Panc1 (cell line): ENCODE results near the gene NBEAL2. TPM values are rescaled to one million over a fixed set of nuclear protein-coding genes. Genes with fewer than 3 reads are reported as not detected.

Experiments used
- ATAC-seq: fragments of 200-7000 bp; cut with Tn5 transposase; 2 replicates; pipeline ENCODE4 v1.9.1; 2020; ENCODE audit warnings: mild to moderate bottlenecking, moderate library complexity
- BruUV-seq: library from RNA; stranded (reverse); fragments of 400-500 nt; replicated peaks from 2 replicates; lab custom pipeline; 2021; lab: Mats Ljungman, UMichigan
- CTCF ChIA-PET: fragments of 300-600 bp; sonication (Branson Sonifier 250); formaldehyde crosslinking; loops from one replicate; lab custom pipeline; 2022; ENCODE audit warnings: antibody characterized with exemption; lab: Charles Lee
- POLR2A ChIA-PET: fragments of 300-600 bp; sonication (Branson Sonifier 250); formaldehyde crosslinking; loops from one replicate; lab custom pipeline; 2022; ENCODE audit warnings: antibody characterized with exemption; lab: Charles Lee
- DNase-seq: peaks from one replicate; pipeline ENCODE4 v3.0.0-alpha.2; 2010; ENCODE audit warnings: low read depth, low spot score
- H3K27ac ChIP-seq: 2 replicates; pipeline ENCODE4 v1.5.1; 2011; ENCODE audit warnings: mild to moderate bottlenecking, low read length, inconsistent platforms
- H3K27me3 ChIP-seq: fragments of 200-500 bp; sonication (Bioruptor generic); 2 replicates; pipeline ENCODE4 v1.6.0; 2014; ENCODE audit warnings: low read length, inconsistent platforms; ENCODE audit not compliant: control insufficient read depth, insufficient read depth
- H3K36me3 ChIP-seq: fragments of 200-500 bp; sonication (Bioruptor generic); 2 replicates; pipeline ENCODE4 v1.5.1; 2014; ENCODE audit warnings: inconsistent platforms, mild to moderate bottlenecking, low read length, moderate library complexity; ENCODE audit not compliant: control insufficient read depth, insufficient read depth
- H3K4me1 ChIP-seq: 2 replicates; pipeline ENCODE4 v1.5.1; 2011; ENCODE audit warnings: inconsistent platforms, mild to moderate bottlenecking, low read length, moderate library complexity; ENCODE audit not compliant: control insufficient read depth, insufficient read depth
- H3K4me3 ChIP-seq, 2 experiments: 2 replicates each; pipeline ENCODE4 v1.5.1; 2011 to 2012; ENCODE audit warnings: low read depth in 2 of 2, low read length in 2 of 2, mild to moderate bottlenecking in 2 of 2, inconsistent platforms in 1 of 2, moderate library complexity in 1 of 2
- H3K9me3 ChIP-seq: fragments of 200-500 bp; sonication (Bioruptor generic); 2 replicates; pipeline ENCODE4 v1.5.1; 2014; ENCODE audit warnings: low read depth, mild to moderate bottlenecking, inconsistent platforms, low read length, moderate library complexity; ENCODE audit not compliant: control insufficient read depth, insufficient read depth
- POLR2AphosphoS5 ChIP-seq: IDR thresholded peaks from 2 replicates; pipeline ENCODE4 v1.6.1; 2012; ENCODE audit warnings: mild to moderate bottlenecking, low read depth, low read length, moderate library complexity
- SIN3A ChIP-seq: IDR thresholded peaks from 2 replicates; pipeline ENCODE4 v1.6.1; 2012; ENCODE audit warnings: low read depth, mild to moderate bottlenecking, low read length, moderate library complexity, borderline replicate concordance; ENCODE audit not compliant: insufficient read depth
- TCF7L2 ChIP-seq: IDR thresholded peaks from 2 replicates; pipeline ENCODE4 v1.6.1; 2011; ENCODE audit warnings: mild to moderate bottlenecking, low read depth, low read length, inconsistent platforms
- in situ Hi-C: cut with HindIII; loops from 2 replicates; pipeline ENCODE4 v1.10.0; 2016; ENCODE audit warnings: low sequenced_read_pairs, low pct_unique_long_range_greater_than_20kb
- intact Hi-C: fragments of 100-400 bp; cut with micrococcal nuclease; formaldehyde crosslinking; loops from one replicate; pipeline ENCODE4 v1.10.0; 2022; ENCODE audit not compliant: unreplicated experiment
- total RNA-seq: library from RNA; stranded (reverse); gene quantifications from one replicate; pipeline ENCODE4 v1.2.1, GENCODE V29; 2021; ENCODE audit not compliant: unreplicated experiment
- TF ChIP-seq, protein P1 (sequence below): fragments of 450-650 bp; IDR thresholded peaks from 2 replicates; pipeline ENCODE4 v1.5.1; 2017; ENCODE audit warnings: mild to moderate bottlenecking
- TF ChIP-seq, protein P2 (sequence below), 2 experiments: IDR thresholded peaks; 2 replicates each; pipeline ENCODE4 v1.6.1; 2011 to 2012; ENCODE audit warnings: low read depth in 2 of 2, control low read depth in 1 of 2, low read length in 1 of 2, mild to moderate bottlenecking in 1 of 2, moderate library complexity in 1 of 2; ENCODE audit not compliant: insufficient read depth in 1 of 2

The NBEAL2 gene
- total RNA-seq, 1 experiment from 2014 or later, result 38.8 TPM

DNA sequence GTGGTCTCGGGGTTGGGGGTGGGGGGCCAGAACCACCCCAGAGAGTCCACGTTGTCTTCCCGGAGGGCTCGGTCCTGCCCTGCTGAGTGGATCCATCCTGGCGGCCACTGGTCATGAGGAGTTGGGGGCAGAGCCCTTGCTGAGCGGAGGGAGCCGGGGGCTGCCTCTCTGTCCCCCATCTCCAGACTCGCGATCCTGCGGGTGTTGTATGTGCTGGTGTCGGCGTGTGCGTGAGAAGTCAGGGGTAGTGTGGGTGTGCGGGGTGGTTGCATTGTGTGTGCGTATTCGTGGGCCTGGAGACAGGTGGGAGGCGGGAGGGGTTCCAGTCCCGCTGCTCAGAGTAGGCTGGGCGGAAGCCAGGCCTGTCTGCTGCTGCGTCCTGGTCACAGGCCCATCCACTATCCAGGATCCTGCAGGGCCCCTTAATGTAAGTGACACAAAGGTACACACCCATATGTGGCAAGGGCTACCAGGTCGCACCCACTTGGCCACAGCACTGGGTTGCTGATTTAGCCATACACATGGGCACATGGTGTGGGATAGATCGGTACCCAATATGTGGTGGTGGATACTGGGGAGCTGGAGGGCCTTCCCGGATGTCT lies 30.7 kb downstream of the NBEAL2 start:
- ATAC-seq (no peak), DNase-seq (no peak)
- ChIA-PET POLR2A (no interaction called here), CTCF (no interaction called here)
- in situ Hi-C loops, result no loop called here
- no peak overlapping the region for H3K27ac ChIP-seq
- no peaks in the 10 kb centered on the region for H3K4me1 ChIP-seq
- intact Hi-C loops, result no loop called here
- H3K36me3 ChIP-seq, result 0 out of 2 replicates have a peak, but pooled peaks cover 2% of the 10 kb centered on the region
- no TSS peak for BruUV-seq
- H3K9me3 ChIP-seq, result no peaks in the 10 kb centered on the region
- no peak for TF ChIP-seq TCF7L2
- TF ChIP-seq, protein P1, sequence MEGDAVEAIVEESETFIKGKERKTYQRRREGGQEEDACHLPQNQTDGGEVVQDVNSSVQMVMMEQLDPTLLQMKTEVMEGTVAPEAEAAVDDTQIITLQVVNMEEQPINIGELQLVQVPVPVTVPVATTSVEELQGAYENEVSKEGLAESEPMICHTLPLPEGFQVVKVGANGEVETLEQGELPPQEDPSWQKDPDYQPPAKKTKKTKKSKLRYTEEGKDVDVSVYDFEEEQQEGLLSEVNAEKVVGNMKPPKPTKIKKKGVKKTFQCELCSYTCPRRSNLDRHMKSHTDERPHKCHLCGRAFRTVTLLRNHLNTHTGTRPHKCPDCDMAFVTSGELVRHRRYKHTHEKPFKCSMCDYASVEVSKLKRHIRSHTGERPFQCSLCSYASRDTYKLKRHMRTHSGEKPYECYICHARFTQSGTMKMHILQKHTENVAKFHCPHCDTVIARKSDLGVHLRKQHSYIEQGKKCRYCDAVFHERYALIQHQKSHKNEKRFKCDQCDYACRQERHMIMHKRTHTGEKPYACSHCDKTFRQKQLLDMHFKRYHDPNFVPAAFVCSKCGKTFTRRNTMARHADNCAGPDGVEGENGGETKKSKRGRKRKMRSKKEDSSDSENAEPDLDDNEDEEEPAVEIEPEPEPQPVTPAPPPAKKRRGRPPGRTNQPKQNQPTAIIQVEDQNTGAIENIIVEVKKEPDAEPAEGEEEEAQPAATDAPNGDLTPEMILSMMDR, result no peak
- TF ChIP-seq, protein P2, sequence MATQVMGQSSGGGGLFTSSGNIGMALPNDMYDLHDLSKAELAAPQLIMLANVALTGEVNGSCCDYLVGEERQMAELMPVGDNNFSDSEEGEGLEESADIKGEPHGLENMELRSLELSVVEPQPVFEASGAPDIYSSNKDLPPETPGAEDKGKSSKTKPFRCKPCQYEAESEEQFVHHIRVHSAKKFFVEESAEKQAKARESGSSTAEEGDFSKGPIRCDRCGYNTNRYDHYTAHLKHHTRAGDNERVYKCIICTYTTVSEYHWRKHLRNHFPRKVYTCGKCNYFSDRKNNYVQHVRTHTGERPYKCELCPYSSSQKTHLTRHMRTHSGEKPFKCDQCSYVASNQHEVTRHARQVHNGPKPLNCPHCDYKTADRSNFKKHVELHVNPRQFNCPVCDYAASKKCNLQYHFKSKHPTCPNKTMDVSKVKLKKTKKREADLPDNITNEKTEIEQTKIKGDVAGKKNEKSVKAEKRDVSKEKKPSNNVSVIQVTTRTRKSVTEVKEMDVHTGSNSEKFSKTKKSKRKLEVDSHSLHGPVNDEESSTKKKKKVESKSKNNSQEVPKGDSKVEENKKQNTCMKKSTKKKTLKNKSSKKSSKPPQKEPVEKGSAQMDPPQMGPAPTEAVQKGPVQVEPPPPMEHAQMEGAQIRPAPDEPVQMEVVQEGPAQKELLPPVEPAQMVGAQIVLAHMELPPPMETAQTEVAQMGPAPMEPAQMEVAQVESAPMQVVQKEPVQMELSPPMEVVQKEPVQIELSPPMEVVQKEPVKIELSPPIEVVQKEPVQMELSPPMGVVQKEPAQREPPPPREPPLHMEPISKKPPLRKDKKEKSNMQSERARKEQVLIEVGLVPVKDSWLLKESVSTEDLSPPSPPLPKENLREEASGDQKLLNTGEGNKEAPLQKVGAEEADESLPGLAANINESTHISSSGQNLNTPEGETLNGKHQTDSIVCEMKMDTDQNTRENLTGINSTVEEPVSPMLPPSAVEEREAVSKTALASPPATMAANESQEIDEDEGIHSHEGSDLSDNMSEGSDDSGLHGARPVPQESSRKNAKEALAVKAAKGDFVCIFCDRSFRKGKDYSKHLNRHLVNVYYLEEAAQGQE (IDR thresholded peaks at IDR 0.05; ENCODE audit: insufficient read depth in 1 of 2, low read depth in 2 of 2, low read length in 1 of 2), result no peak
- no peak overlapping the region for H3K4me3 ChIP-seq
- no peaks in the 10 kb centered on the region for H3K27me3 ChIP-seq

DNA sequence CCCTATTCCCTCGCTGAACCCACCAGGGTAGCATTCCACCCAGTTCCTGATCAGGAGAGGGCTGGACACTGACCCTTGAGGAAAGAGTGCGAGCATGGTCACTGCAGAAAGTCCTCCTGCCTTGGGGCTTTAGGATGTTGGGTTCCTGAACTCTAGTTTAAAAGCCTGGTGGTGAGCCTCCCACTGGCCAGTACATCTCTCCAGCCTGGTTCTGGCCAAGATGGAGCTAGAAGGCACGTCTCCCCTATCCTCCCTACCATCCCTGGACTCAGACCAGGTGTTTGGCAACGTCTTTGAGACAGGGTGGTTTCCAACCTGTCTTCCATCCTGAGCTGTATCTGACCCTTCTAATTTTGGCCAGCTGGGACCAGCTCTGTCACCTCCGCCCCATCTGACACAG lies 31.4 kb downstream of the NBEAL2 start:
- Histone ChIP-seq H3K4me3 (no peak overlapping the region), H3K27ac (no peak overlapping the region), H3K9me3 (no peaks in the 10 kb centered on the region), H3K4me1 (no peaks in the 10 kb centered on the region), H3K27me3 (no peaks in the 10 kb centered on the region), H3K36me3 (0 out of 2 replicates have a peak, but pooled peaks cover 2% of the 10 kb centered on the region)
- ATAC-seq (no peak), DNase-seq (no peak)
- in situ Hi-C loops (no loop called here), intact Hi-C loops (no loop called here)
- POLR2A ChIA-PET, result no interaction called here
- BruUV-seq, result no TSS peak
- no peak for TF ChIP-seq POLR2AphosphoS5
- TF ChIP-seq SIN3A, result no peak
- TF ChIP-seq, protein P2 (IDR thresholded peaks at IDR 0.05; ENCODE audit: insufficient read depth in 1 of 2, low read depth in 2 of 2, low read length in 1 of 2), result no peak
- TF ChIP-seq, protein P1, result no peak
- no peak for TF ChIP-seq TCF7L2
- CTCF ChIA-PET, result no interaction called here
